GM12872 (cell line): ENCODE measurements around the gene RHEBL1.

Experiments
- TF ChIP-seq, protein P1 (sequence below): IDR thresholded peaks from 3 replicates; pipeline ENCODE4 v1.5.1; 2011; ENCODE audit warnings: low read depth, mild to moderate bottlenecking, low read length, moderate library complexity; ENCODE audit not compliant: insufficient read depth

RHEBL1 gene

GRCh38 chr12:49093792-49094159, 24.0 kb upstream of the RHEBL1 start:
- TF ChIP-seq, protein P1, sequence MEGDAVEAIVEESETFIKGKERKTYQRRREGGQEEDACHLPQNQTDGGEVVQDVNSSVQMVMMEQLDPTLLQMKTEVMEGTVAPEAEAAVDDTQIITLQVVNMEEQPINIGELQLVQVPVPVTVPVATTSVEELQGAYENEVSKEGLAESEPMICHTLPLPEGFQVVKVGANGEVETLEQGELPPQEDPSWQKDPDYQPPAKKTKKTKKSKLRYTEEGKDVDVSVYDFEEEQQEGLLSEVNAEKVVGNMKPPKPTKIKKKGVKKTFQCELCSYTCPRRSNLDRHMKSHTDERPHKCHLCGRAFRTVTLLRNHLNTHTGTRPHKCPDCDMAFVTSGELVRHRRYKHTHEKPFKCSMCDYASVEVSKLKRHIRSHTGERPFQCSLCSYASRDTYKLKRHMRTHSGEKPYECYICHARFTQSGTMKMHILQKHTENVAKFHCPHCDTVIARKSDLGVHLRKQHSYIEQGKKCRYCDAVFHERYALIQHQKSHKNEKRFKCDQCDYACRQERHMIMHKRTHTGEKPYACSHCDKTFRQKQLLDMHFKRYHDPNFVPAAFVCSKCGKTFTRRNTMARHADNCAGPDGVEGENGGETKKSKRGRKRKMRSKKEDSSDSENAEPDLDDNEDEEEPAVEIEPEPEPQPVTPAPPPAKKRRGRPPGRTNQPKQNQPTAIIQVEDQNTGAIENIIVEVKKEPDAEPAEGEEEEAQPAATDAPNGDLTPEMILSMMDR = no peak

GRCh38 chr12:49092816-49093406, 23.1 kb upstream of the RHEBL1 start:
- TF ChIP-seq, protein P1 = no peak

DNA sequence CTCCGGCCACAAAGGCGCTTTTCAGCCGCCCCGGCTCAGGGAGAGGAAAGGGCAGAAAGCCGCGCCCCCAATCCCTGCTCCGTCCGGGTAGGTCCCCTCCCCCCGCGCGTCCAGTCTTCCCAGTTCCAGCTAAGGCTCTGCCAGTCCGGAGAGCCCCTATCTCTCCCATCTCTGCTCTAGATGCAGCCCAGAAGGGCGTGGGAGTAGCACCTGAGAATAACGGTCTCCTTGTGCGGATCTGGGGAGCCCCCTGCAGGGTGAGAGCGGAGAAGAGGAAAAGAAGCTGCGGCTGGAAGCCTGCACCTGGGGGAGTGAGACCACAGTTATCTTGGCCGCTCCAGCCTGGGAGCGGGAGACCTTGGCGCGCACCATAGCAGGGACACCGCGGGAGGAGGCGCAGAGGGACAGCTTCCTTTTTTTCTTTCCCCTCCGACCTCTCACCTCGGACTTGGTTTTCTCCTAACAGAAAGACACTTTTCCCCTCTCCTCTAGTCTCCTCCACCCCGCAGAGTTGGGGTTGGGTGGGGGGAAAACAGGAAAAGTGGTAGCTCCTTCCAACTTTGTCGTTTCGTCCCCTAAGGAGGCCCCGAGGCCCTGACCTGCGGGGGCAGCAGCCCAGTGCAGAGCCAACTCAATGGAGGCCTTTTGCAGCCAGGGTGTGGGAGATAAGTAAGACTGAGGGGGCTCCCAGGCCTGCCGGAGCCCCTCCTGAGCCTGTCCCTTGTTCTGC, 22.5 kb upstream of the RHEBL1 start:
- TF ChIP-seq, protein P1 = peak; percentile 64

DNA sequence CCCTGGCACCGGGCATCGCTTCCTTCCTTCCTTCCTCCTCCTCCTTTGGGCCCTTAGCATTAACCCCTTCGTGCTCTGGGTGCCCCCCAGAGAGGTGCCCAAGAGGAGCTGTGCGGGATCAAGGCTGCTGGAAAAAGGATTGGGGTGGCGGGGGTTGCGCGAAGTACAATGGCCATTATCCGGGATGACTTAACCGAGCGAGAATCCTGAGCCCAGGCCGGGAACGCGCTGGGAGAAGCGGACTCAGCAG, 22.0 kb upstream of the RHEBL1 start:
- TF ChIP-seq, protein P1 = no peak

- TF ChIP-seq, protein P1 = no peak
Observed at GRCh38 chr12:49091056-49091835, 21.5 kb upstream of the RHEBL1 start.

DNA sequence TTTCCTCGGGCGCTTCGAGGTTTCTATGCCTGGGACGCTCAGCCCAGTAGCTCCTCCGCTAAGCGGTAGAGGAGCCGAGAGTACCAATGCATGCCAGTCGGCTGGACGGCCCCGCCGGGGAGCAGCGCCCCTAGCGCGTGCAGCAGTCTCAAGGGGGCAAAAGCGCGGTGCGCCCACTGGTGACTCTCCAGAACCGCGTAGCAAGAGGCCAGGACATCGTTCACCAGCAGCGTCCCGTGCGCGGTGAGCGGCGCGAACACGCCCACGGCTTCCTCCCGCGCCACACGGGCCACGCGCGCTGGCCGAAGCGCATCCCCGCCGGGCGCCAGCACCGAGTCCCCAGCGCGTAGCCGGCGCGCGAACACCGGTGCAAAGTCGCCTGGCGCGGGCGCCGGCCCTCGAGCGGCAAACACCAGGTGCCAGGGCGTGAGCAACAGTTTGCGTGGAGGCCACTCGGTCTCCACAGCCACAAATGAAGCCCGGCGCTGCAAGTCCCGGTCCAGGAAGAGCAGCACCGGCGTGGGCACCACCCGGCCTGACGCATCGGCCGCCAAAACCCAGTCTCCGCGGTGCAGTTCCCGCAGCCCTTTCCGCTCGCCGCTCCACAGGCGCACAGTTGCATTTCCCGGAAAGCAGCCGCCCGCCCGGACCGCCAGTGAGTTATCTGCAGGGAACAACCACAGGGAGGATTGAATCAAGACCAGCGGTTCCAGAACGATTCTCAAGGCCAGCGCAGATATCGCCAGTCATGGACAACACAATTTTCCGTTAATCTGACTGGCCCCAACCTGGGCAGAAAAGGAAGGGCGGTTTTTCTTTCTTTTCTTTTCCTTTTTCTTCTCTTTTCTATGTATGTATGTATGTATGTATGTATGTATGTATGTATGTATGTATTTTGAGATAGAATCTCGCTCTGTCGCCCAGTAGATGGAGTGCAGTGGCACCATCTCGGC, 20.3 kb upstream of the RHEBL1 start:
- TF ChIP-seq, protein P1 = peak; percentile 46

GRCh38 chr12:49088932-49089330, 19.2 kb upstream of the RHEBL1 start:
- TF ChIP-seq, protein P1 = 0 out of 3 replicates have a peak, but pooled peaks have one; percentile 2
